Activated naive CD8-positive, alpha-beta T cell treated with anti-CD3 and anti-CD28 coated beads for 36 hours (primary cell): ENCODE measurements around the gene DUSP28. TPM values are rescaled to one million over a fixed set of nuclear protein-coding genes. Genes with fewer than 3 reads are reported as not detected.

ENCODE experiments used
- DNase-seq: peaks from one replicate; pipeline ENCODE4 v3.0.0; 2021
- H3K27ac Mint-ChIP-seq: one replicate; pipeline ENCODE4 v1.8.0; 2022; ENCODE audit warnings: mild to moderate bottlenecking, moderate library complexity, mixed read lengths
- H3K27me3 Mint-ChIP-seq: one replicate; pipeline ENCODE4 v1.8.0; 2022; ENCODE audit warnings: mild to moderate bottlenecking, mixed read lengths
- H3K36me3 Mint-ChIP-seq: one replicate; pipeline ENCODE4 v1.8.0; 2021; ENCODE audit warnings: mild to moderate bottlenecking, mixed read lengths
- H3K4me1 Mint-ChIP-seq: one replicate; pipeline ENCODE4 v1.8.0; 2021; ENCODE audit warnings: mixed read lengths
- H3K4me3 Mint-ChIP-seq: one replicate; pipeline ENCODE4 v1.8.0; 2022; ENCODE audit warnings: mild to moderate bottlenecking, moderate library complexity, mixed read lengths
- H3K9me3 Mint-ChIP-seq: one replicate; pipeline ENCODE4 v1.8.0; 2022; ENCODE audit warnings: mixed read lengths
- total RNA-seq, 2 experiments: library from RNA; stranded (reverse); gene quantifications; one replicate each; pipeline ENCODE4 v1.2.3, GENCODE V29; 2021

Gene DUSP28
- total RNA-seq, 2 experiments from 2014 or later = 6.7 to 6.9 TPM

- no peaks in the 10 kb centered on the region for H3K36me3 Mint-ChIP-seq
- H3K4me3 Mint-ChIP-seq = no peak overlapping the region
- no peaks in the 10 kb centered on the region for H3K27me3 Mint-ChIP-seq
- H3K4me1 Mint-ChIP-seq = peaks cover 21% of the 10 kb centered on the region
- no peak overlapping the region for H3K27ac Mint-ChIP-seq
- no peak for DNase-seq
- H3K9me3 Mint-ChIP-seq = no peaks in the 10 kb centered on the region
These were observed 30.5 kb downstream of the DUSP28 start for GRCh38 chr2:240590681-240591111.

GRCh38 chr2:240591226-240591625 is 31.1 kb downstream of the DUSP28 start:
- Mint-ChIP-seq H3K36me3 (no peaks in the 10 kb centered on the region), H3K27ac (no peak overlapping the region), H3K4me1 (peaks cover 21% of the 10 kb centered on the region), H3K27me3 (no peaks in the 10 kb centered on the region), H3K9me3 (no peaks in the 10 kb centered on the region), H3K4me3 (no peak overlapping the region)
- no peak for DNase-seq

- Mint-ChIP-seq H3K27ac (no peak overlapping the region), H3K9me3 (no peaks in the 10 kb centered on the region), H3K4me3 (no peak overlapping the region), H3K4me1 (peaks cover 21% of the 10 kb centered on the region), H3K27me3 (no peaks in the 10 kb centered on the region), H3K36me3 (no peaks in the 10 kb centered on the region)
- no peak for DNase-seq
These were observed 31.6 kb downstream of the DUSP28 start for GRCh38 chr2:240591784-240592183.

GRCh38 chr2:240593026-240593702 is 33.0 kb downstream of the DUSP28 start:
- Mint-ChIP-seq H3K9me3 (no peaks in the 10 kb centered on the region), H3K27me3 (no peaks in the 10 kb centered on the region), H3K4me3 (no peak overlapping the region), H3K4me1 (peaks cover 14% of the 10 kb centered on the region), H3K36me3 (no peaks in the 10 kb centered on the region), H3K27ac (no peak overlapping the region)
- DNase-seq = no peak

- DNase-seq = no peak
These were observed 33.7 kb downstream of the DUSP28 start for GRCh38 chr2:240593703-240594451.

GRCh38 chr2:240594511-240595380 is 34.6 kb downstream of the DUSP28 start:
- Mint-ChIP-seq H3K27ac (no peak overlapping the region), H3K36me3 (no peaks in the 10 kb centered on the region), H3K9me3 (no peaks in the 10 kb centered on the region), H3K27me3 (no peaks in the 10 kb centered on the region), H3K4me1 (no peaks in the 10 kb centered on the region), H3K4me3 (no peak overlapping the region)
- DNase-seq = no peak

More at GRCh38 chr2:240593703-240594451, 33.7 kb downstream of the DUSP28 start:
- no peaks in the 10 kb centered on the region for H3K27me3 Mint-ChIP-seq
- no peak overlapping the region for H3K4me3 Mint-ChIP-seq
- H3K4me1 Mint-ChIP-seq = peaks cover 7% of the 10 kb centered on the region
- H3K36me3 Mint-ChIP-seq = no peaks in the 10 kb centered on the region
- no peaks in the 10 kb centered on the region for H3K9me3 Mint-ChIP-seq
- no peak overlapping the region for H3K27ac Mint-ChIP-seq

GRCh38 chr2:240595381-240596079 is 35.4 kb downstream of the DUSP28 start:
- H3K36me3 Mint-ChIP-seq = no peaks in the 10 kb centered on the region
- H3K9me3 Mint-ChIP-seq = no peaks in the 10 kb centered on the region
- peak; percentile 52 for DNase-seq
- no peaks in the 10 kb centered on the region for H3K27me3 Mint-ChIP-seq
- H3K4me3 Mint-ChIP-seq = no peak overlapping the region
- H3K4me1 Mint-ChIP-seq = no peaks in the 10 kb centered on the region
- H3K27ac Mint-ChIP-seq = no peak overlapping the region

- Mint-ChIP-seq H3K36me3 (no peaks in the 10 kb centered on the region), H3K27me3 (no peaks in the 10 kb centered on the region), H3K27ac (no peak overlapping the region), H3K4me1 (no peaks in the 10 kb centered on the region), H3K9me3 (no peaks in the 10 kb centered on the region), H3K4me3 (no peak overlapping the region)
- DNase-seq = no peak
These were observed 35.9 kb downstream of the DUSP28 start for GRCh38 chr2:240596080-240596460.

- Mint-ChIP-seq H3K27ac (no peak overlapping the region), H3K36me3 (no peaks in the 10 kb centered on the region), H3K9me3 (no peaks in the 10 kb centered on the region), H3K4me3 (no peak overlapping the region), H3K27me3 (no peaks in the 10 kb centered on the region), H3K4me1 (no peaks in the 10 kb centered on the region)
- DNase-seq = no peak
These were observed 36.4 kb downstream of the DUSP28 start for GRCh38 chr2:240596491-240596931.

GRCh38 chr2:240597054-240597418 is 36.9 kb downstream of the DUSP28 start:
- Mint-ChIP-seq H3K27ac (no peak overlapping the region), H3K9me3 (no peaks in the 10 kb centered on the region), H3K27me3 (no peaks in the 10 kb centered on the region), H3K4me1 (no peaks in the 10 kb centered on the region), H3K4me3 (no peak overlapping the region), H3K36me3 (no peaks in the 10 kb centered on the region)
- DNase-seq = no peak

GRCh38 chr2:240597419-240598181 is 37.4 kb downstream of the DUSP28 start:
- H3K27me3 Mint-ChIP-seq = no peaks in the 10 kb centered on the region
- no peak for DNase-seq
- no peaks in the 10 kb centered on the region for H3K4me1 Mint-ChIP-seq
- H3K27ac Mint-ChIP-seq = no peak overlapping the region
- H3K4me3 Mint-ChIP-seq = no peak overlapping the region
- no peaks in the 10 kb centered on the region for H3K36me3 Mint-ChIP-seq
- no peaks in the 10 kb centered on the region for H3K9me3 Mint-ChIP-seq

GRCh38 chr2:240598311-240598911 is 38.3 kb downstream of the DUSP28 start:
- Mint-ChIP-seq H3K27me3 (no peaks in the 10 kb centered on the region), H3K36me3 (no peaks in the 10 kb centered on the region), H3K4me1 (no peaks in the 10 kb centered on the region), H3K4me3 (no peak overlapping the region), H3K9me3 (no peaks in the 10 kb centered on the region), H3K27ac (no peak overlapping the region)
- no peak for DNase-seq

GRCh38 chr2:240599141-240599583 is 39.0 kb downstream of the DUSP28 start:
- H3K4me1 Mint-ChIP-seq = no peaks in the 10 kb centered on the region
- no peak for DNase-seq
- H3K27me3 Mint-ChIP-seq = no peaks in the 10 kb centered on the region
- H3K4me3 Mint-ChIP-seq = no peak overlapping the region
- H3K36me3 Mint-ChIP-seq = no peaks in the 10 kb centered on the region
- no peak overlapping the region for H3K27ac Mint-ChIP-seq
- no peaks in the 10 kb centered on the region for H3K9me3 Mint-ChIP-seq
